AG10803 (cell line): ENCODE measurements around the gene ANKRD17.

ENCODE experiments used
- DNase-seq: peaks from one replicate; pipeline ENCODE4 v3.0.0; 2010; ENCODE audit warnings: low read depth
- H3K4me3 ChIP-seq: 2 replicates; pipeline ENCODE4 v1.5.1; 2011; ENCODE audit warnings: mild to moderate bottlenecking, low read length, control low read depth
- CTCF ChIP-seq: conservative IDR thresholded peaks from 2 replicates; pipeline ENCODE4 v1.5.1; 2011; ENCODE audit warnings: mild to moderate bottlenecking, low read length, control low read depth, inconsistent platforms

Gene ANKRD17

GRCh38 chr4:73070074-73070390, 188.6 kb downstream of the ANKRD17 start:
- TF ChIP-seq CTCF = no peak
- peak overlapping the region; percentile 80 for H3K4me3 ChIP-seq
- DNase-seq = peak; percentile 3

- peak; percentile 98 for DNase-seq
- peak within 1 kb of the TSS; percentile 80 for H3K4me3 ChIP-seq
- no peak for TF ChIP-seq CTCF
Measured at GRCh38 chr4:73069338-73070073, 189.1 kb downstream of the ANKRD17 start, which contains the start of gene COX18. TSS of gene COX18 (minus strand) at chr4:73069716. CDS start at chr4:73069649, 67 bp downstream.

GRCh38 chr4:73068491-73069337, 189.9 kb downstream of the ANKRD17 start:
- no peak for TF ChIP-seq CTCF
- peak overlapping the region; percentile 80 for H3K4me3 ChIP-seq
- DNase-seq = peak; percentile 17

GRCh38 chr4:73067971-73068394, 190.6 kb downstream of the ANKRD17 start:
- no peak for TF ChIP-seq CTCF
- peak overlapping the region; percentile 80 for H3K4me3 ChIP-seq
- DNase-seq = no peak

GRCh38 chr4:73066928-73067327, 191.7 kb downstream of the ANKRD17 start:
- DNase-seq = no peak
- no peak overlapping the region for H3K4me3 ChIP-seq
- no peak for TF ChIP-seq CTCF

GRCh38 chr4:73066445-73066844, 192.2 kb downstream of the ANKRD17 start:
- no peak for DNase-seq
- no peak for TF ChIP-seq CTCF
- H3K4me3 ChIP-seq = no peak overlapping the region
